ENCODE measurements around the gene LCN6.

DNA sequence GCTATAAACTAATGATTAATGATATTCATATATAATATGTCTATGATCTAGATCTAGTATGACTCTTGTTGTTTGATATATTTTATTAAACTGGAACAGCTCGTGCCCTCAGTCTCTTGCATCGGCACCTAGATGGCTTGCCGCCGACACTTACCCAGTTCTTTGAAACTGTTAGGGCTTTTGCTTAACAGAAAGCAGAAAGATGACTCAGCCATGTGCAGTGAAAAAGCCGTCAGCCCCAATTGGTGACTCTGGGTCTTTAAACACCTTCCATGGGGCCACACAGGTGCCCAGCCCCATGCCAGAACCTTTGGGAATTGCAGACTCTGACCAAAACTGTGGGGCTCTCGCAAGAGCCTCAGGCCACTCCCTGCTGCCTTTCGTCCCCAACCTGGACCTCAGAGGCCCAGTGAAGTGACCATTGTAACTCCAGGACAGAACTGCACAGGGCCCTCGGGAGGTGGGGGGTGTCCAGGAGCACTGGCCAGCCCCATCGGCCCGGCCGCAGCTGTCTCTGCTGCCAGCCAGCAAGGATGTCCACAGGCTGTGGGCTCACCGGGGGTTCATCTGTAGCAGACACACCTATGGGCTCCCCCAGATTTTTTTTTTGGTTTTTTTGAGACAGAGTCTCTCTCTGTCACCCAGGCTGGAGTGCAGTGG, 13.4 kb downstream of the LCN6 start:
- TF ChIP-seq, protein P1, sequence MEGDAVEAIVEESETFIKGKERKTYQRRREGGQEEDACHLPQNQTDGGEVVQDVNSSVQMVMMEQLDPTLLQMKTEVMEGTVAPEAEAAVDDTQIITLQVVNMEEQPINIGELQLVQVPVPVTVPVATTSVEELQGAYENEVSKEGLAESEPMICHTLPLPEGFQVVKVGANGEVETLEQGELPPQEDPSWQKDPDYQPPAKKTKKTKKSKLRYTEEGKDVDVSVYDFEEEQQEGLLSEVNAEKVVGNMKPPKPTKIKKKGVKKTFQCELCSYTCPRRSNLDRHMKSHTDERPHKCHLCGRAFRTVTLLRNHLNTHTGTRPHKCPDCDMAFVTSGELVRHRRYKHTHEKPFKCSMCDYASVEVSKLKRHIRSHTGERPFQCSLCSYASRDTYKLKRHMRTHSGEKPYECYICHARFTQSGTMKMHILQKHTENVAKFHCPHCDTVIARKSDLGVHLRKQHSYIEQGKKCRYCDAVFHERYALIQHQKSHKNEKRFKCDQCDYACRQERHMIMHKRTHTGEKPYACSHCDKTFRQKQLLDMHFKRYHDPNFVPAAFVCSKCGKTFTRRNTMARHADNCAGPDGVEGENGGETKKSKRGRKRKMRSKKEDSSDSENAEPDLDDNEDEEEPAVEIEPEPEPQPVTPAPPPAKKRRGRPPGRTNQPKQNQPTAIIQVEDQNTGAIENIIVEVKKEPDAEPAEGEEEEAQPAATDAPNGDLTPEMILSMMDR (IDR thresholded peaks at IDR 0.05) = no peak
- TF ChIP-seq POLR2A (IDR thresholded peaks at IDR 0.05) = no peak
